Caco-2 (cell line): ENCODE measurements around the gene VRTN. TPM values are rescaled to one million over a fixed set of nuclear protein-coding genes. Genes with fewer than 3 reads are reported as not detected.

Experiments used
- BruUV-seq: library from RNA; stranded (reverse); fragments of 400-500 nt; replicated peaks from 2 replicates; lab custom pipeline; 2021; lab: Mats Ljungman, UMichigan
- CTCF ChIA-PET: fragments of 300-600 bp; sonication (Branson Sonifier 250); formaldehyde crosslinking; loops from one replicate; lab custom pipeline; 2022; ENCODE audit warnings: antibody characterized with exemption; lab: Charles Lee
- POLR2A ChIA-PET: fragments of 300-600 bp; sonication (Branson Sonifier 250); formaldehyde crosslinking; loops from one replicate; lab custom pipeline; 2022; ENCODE audit warnings: antibody characterized with exemption; lab: Charles Lee
- DNase-seq, 2 experiments: peaks; one replicate each; pipeline versions ENCODE4 v3.0.0 to v3.0.0-alpha.2; 2020 to 2022
- H3K27me3 ChIP-seq: replicated peaks from 2 replicates; pipeline ENCODE4 v1.6.0; 2011; ENCODE audit warnings: low read length; ENCODE audit not compliant: control insufficient read depth, insufficient read depth
- H3K36me3 ChIP-seq: 2 replicates; pipeline ENCODE4 v1.5.1; 2011; ENCODE audit warnings: low read length; ENCODE audit not compliant: control insufficient read depth, insufficient read depth
- H3K4me1 ChIP-seq: fragments of 250-450 bp; sonication (Bioruptor Pico); 2 replicates; pipeline ENCODE4 v1.5.1; 2020; ENCODE audit warnings: mild to moderate bottlenecking
- H3K4me3 ChIP-seq: 2 replicates; pipeline ENCODE4 v1.5.1; 2011; ENCODE audit warnings: low read depth, mild to moderate bottlenecking, control low read depth, low read length
- H3K9me3 ChIP-seq: fragments of 250-450 bp; sonication (Bioruptor Pico); 2 replicates; pipeline ENCODE4 v1.5.1; 2020; ENCODE audit warnings: mild to moderate bottlenecking, moderate library complexity
- H3K27ac Mint-ChIP-seq: one replicate; pipeline ENCODE4 v1.8.0; 2022; ENCODE audit warnings: mixed read lengths; ENCODE audit not compliant: unreplicated experiment
- H3K27me3 Mint-ChIP-seq: one replicate; pipeline ENCODE4 v1.8.0; 2022; ENCODE audit warnings: mixed read lengths; ENCODE audit not compliant: insufficient read depth, unreplicated experiment
- H3K36me3 Mint-ChIP-seq: one replicate; pipeline ENCODE4 v1.8.0; 2022; ENCODE audit warnings: mild to moderate bottlenecking, mixed read lengths; ENCODE audit not compliant: insufficient read depth, unreplicated experiment
- H3K4me1 Mint-ChIP-seq: one replicate; pipeline ENCODE4 v1.8.0; 2022; ENCODE audit warnings: low read depth, mixed read lengths; ENCODE audit not compliant: unreplicated experiment
- H3K4me3 Mint-ChIP-seq: one replicate; pipeline ENCODE4 v1.8.0; 2022; ENCODE audit warnings: mild to moderate bottlenecking, moderate library complexity, mixed read lengths; ENCODE audit not compliant: unreplicated experiment
- H3K9me3 Mint-ChIP-seq: one replicate; pipeline ENCODE4 v1.8.0; 2022; ENCODE audit warnings: mixed read lengths; ENCODE audit not compliant: unreplicated experiment
- intact Hi-C: fragments of 100-400 bp; cut with micrococcal nuclease; formaldehyde crosslinking; loops from one replicate; pipeline ENCODE4 v1.10.0; 2022; ENCODE audit not compliant: unreplicated experiment
- total RNA-seq: library from RNA; stranded (reverse); gene quantifications from 2 replicates; pipeline ENCODE4 v1.2.3, GENCODE V29; 2022
- TF ChIP-seq, protein P1 (sequence below), 2 experiments: fragments of 200-600 bp in 1 of 2; IDR thresholded peaks; 1 replicate in 1 of 2; 2 replicates in 1 of 2; pipeline versions ENCODE4 v1.5.1 to v1.8.0; 2011 to 2022; ENCODE audit warnings: antibody characterized with exemption in 1 of 2, control low read depth in 1 of 2, inconsistent platforms in 1 of 2, low read depth in 1 of 2, low read length in 1 of 2, mild to moderate bottlenecking in 1 of 2, moderate library complexity in 1 of 2; ENCODE audit not compliant: insufficient read depth in 1 of 2, severe bottlenecking in 1 of 2, unreplicated experiment in 1 of 2

Gene VRTN
- total RNA-seq, 1 experiment from 2014 or later = 1.7 TPM

DNA sequence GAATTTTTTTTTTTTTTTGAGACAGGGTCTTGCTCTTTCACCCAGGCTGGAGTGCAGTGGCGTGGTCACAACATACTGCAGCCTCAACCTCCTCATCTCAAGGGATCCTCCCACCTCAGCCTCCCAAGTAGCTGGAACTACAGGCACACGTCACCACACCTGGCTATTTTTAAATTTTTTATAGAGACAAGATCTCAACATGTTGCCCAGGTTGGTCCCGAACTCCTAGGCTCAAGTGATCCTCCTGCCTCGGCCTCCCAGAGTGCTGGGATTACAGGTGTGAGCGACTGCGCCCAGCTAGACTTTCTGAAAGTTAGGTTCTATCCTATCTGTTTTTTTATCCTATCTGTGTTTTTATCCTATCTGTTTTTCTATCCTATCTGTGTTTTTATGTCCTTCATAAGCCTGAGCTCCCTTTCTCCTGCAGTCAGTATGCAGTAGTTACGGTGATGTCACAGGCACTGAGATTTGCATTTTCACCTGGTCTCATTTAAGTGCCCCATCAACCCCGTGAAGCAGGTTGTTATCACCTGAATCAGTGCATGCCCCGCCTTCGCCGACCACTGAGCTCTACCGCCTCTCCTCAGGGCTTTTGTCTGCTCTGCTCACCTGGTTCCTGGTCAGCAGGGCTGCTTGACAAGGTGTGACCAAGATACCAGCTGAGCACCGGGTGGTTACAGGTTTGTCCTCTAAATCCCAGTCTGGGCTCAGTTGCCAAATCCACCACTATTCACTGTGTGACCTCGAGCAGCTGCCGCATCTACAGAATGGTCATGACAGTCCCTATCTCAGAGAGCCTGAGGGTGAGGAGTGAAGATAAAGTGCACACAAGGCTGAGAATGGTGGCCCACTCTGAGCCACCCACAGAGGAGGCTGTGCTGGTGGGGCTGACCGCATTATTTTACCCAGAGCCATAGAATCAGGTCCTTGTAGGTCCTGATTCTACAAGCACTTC, 44.6 kb downstream of the VRTN start:
- intact Hi-C loops = no loop called here
- H3K36me3 Mint-ChIP-seq = no peaks in the 10 kb centered on the region
- DNase-seq = peak in 1 of 2 experiments; percentile 9
- Histone ChIP-seq H3K4me1 (no peaks in the 10 kb centered on the region), H3K4me3 (no peak overlapping the region), H3K36me3 (no peaks in the 10 kb centered on the region), H3K27me3 (no peaks in the 10 kb centered on the region), H3K9me3 (no peaks in the 10 kb centered on the region)
- no peaks in the 10 kb centered on the region for H3K9me3 Mint-ChIP-seq
- no TSS peak for BruUV-seq
- no peaks in the 10 kb centered on the region for H3K27me3 Mint-ChIP-seq
- H3K4me3 Mint-ChIP-seq = no peak overlapping the region
- ChIA-PET CTCF (no interaction called here), POLR2A (no interaction called here)
- peaks cover 7% of the 10 kb centered on the region for H3K4me1 Mint-ChIP-seq
- no peak overlapping the region for H3K27ac Mint-ChIP-seq
- TF ChIP-seq, protein P1, sequence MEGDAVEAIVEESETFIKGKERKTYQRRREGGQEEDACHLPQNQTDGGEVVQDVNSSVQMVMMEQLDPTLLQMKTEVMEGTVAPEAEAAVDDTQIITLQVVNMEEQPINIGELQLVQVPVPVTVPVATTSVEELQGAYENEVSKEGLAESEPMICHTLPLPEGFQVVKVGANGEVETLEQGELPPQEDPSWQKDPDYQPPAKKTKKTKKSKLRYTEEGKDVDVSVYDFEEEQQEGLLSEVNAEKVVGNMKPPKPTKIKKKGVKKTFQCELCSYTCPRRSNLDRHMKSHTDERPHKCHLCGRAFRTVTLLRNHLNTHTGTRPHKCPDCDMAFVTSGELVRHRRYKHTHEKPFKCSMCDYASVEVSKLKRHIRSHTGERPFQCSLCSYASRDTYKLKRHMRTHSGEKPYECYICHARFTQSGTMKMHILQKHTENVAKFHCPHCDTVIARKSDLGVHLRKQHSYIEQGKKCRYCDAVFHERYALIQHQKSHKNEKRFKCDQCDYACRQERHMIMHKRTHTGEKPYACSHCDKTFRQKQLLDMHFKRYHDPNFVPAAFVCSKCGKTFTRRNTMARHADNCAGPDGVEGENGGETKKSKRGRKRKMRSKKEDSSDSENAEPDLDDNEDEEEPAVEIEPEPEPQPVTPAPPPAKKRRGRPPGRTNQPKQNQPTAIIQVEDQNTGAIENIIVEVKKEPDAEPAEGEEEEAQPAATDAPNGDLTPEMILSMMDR (IDR thresholded peaks at IDR 0.05; ENCODE audit: insufficient read depth in 1 of 2, low read depth in 1 of 2, low read length in 1 of 2, severe bottlenecking in 1 of 2, unreplicated experiment in 1 of 2) = no peak

DNA sequence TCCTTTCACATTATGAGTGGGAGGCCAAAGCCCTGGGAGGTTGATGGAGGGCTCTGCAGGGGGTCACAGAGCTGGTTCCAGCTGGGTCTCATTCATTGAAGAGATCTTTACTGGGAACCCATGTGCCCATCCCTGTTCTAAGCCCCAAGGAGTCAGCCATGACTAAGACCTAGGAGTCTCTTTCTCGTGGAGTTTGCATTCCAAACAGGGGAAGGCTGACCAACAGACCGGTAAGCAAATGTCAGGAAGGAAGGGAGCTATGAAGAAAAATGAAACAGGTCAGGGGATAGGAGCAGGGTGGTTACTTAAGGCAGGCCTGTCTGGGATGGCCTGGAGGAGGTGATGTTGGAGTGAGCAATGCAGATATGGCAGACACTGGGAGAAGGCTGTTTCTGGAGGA, 46.3 kb downstream of the VRTN start:
- Mint-ChIP-seq H3K4me3 (no peak overlapping the region), H3K36me3 (no peaks in the 10 kb centered on the region), H3K9me3 (no peaks in the 10 kb centered on the region), H3K4me1 (peaks cover 7% of the 10 kb centered on the region), H3K27ac (no peak overlapping the region), H3K27me3 (no peaks in the 10 kb centered on the region)
- POLR2A ChIA-PET = interaction anchor here (0.6 kb wide), 1 partner anchor 1426 kb away, joined by 3 read pairs; no protein-coding TSS in a partner anchor
- intact Hi-C loops = no loop called here
- no TSS peak for BruUV-seq
- H3K36me3 ChIP-seq = no peaks in the 10 kb centered on the region
- H3K4me1 ChIP-seq = no peaks in the 10 kb centered on the region
- H3K9me3 ChIP-seq = no peaks in the 10 kb centered on the region
- no peak for DNase-seq
- no peak overlapping the region for H3K4me3 ChIP-seq
- CTCF ChIA-PET = no interaction called here
- TF ChIP-seq, protein P1 (IDR thresholded peaks at IDR 0.05; ENCODE audit: insufficient read depth in 1 of 2, low read depth in 1 of 2, low read length in 1 of 2, severe bottlenecking in 1 of 2, unreplicated experiment in 1 of 2) = no peak
- H3K27me3 ChIP-seq = no peaks in the 10 kb centered on the region

DNA sequence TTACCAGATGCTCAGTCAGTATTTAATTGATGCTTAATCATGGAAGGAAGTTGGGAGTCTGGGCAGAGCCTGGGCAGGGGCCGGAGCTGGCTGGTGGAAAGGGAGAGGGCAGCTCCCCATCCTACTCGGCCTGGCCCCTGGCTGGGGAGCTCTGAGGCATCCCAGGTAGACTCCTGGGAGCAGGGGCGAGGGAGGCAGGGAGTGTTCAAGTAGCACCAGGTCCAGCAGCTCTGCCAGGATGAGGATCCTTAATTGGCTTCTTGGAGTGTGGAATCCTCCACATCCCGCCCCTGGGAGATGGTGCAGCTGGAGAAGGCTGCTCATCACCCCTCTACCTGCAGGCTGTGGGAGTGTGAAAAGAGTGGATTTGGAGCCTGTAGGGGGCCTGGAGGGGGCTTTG, 46.8 kb downstream of the VRTN start:
- TF ChIP-seq, protein P1 (IDR thresholded peaks at IDR 0.05; ENCODE audit: insufficient read depth in 1 of 2, low read depth in 1 of 2, low read length in 1 of 2, severe bottlenecking in 1 of 2, unreplicated experiment in 1 of 2) = no peak
- Mint-ChIP-seq H3K4me3 (no peak overlapping the region), H3K4me1 (peaks cover 7% of the 10 kb centered on the region), H3K9me3 (no peaks in the 10 kb centered on the region), H3K27ac (no peak overlapping the region), H3K36me3 (no peaks in the 10 kb centered on the region), H3K27me3 (no peaks in the 10 kb centered on the region)
- H3K36me3 ChIP-seq = no peaks in the 10 kb centered on the region
- H3K9me3 ChIP-seq = no peaks in the 10 kb centered on the region
- no peaks in the 10 kb centered on the region for H3K27me3 ChIP-seq
- CTCF ChIA-PET = no interaction called here
- DNase-seq = no peak
- intact Hi-C loops = no loop called here
- POLR2A ChIA-PET = no interaction called here
- H3K4me1 ChIP-seq = no peaks in the 10 kb centered on the region
- H3K4me3 ChIP-seq = no peak overlapping the region
- BruUV-seq = no TSS peak
